AG04449 (cell line): ENCODE measurements around the gene LIN7B.

Source experiments
- CTCF ChIA-PET: fragments of 350-600 bp; formaldehyde crosslinking; extraction: SDS; loops from one replicate; lab custom pipeline; 2021; ENCODE audit warnings: antibody characterized with exemption; lab: Yijun Ruan, JAX
- POLR2A ChIA-PET: fragments of 400-600, 350-600 bp; formaldehyde crosslinking; extraction: SDS; loops from one replicate; lab custom pipeline; 2020; ENCODE audit warnings: antibody characterized with exemption, inconsistent platforms; lab: Yijun Ruan, JAX
- DNase-seq: peaks from one replicate; pipeline ENCODE4 v3.0.0-alpha.2; 2010; ENCODE audit warnings: low read depth, low spot score
- H3K4me3 ChIP-seq: 2 replicates; pipeline ENCODE4 v1.5.1; 2011; ENCODE audit warnings: low read depth, mild to moderate bottlenecking, control low read depth, low read length
- CTCF ChIP-seq: IDR thresholded peaks from one replicate; pipeline ENCODE4 v1.5.1; 2011; ENCODE audit warnings: mild to moderate bottlenecking, moderate library complexity, low read length, control low read depth, inconsistent platforms; ENCODE audit not compliant: insufficient read depth; ENCODE audit errors: missing control alignments

LIN7B gene

DNA sequence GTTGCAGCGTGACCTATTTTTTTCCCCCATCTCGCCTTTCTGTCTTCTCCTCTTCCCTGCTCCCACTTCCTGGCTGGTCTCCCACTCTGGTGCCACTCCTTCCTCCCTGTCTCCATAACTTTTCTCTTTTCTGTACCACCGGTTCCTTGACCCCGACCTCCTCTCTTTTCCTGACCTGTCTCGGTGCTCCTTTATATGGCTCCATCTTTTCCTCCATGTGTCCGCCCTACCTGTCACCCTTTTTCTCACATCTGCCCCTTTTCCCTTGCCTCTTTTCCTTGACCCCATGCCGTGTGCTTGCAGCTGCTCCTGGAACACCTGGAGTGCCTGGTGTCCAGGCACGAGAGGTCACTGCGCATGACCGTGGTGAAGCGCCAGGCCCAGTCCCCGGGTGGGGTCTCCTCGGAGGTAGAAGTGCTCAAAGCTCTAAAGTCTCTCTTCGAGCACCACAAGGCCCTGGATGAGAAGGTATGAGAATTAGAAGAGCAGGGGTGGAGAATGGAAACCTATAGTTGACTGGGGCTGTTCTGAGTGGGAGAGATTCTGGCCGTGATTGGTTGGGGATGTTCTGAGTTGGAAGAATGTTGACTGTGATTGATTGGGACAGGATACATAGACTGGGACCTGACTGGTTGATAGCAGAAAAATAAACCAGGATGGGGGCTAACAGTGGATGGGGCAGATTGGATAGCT is 14.5 kb downstream of the LIN7B start:
- DNase-seq, result no peak
- POLR2A ChIA-PET, result no interaction called here
- TF ChIP-seq CTCF, result no peak
- CTCF ChIA-PET, result interaction anchor here (0.8 to 4.5 kb wide), 12 partner anchors 11 to 442 kb away, joined by 3 to 32 read pairs (median 4); partner anchors contain the start of gene LIN7B
- peak overlapping the region; percentile 58; the same call in 1 of the 2 replicates for H3K4me3 ChIP-seq

GRCh38 chr19:49129238-49129583 is 15.0 kb downstream of the LIN7B start:
- TF ChIP-seq CTCF, result no peak
- CTCF ChIA-PET, result interaction anchor here (0.8 to 4.5 kb wide), 10 partner anchors 10 to 442 kb away, joined by 3 to 32 read pairs (median 4); partner anchors contain the start of gene LIN7B
- no peak overlapping the region for H3K4me3 ChIP-seq
- no peak for DNase-seq
- POLR2A ChIA-PET, result no interaction called here

DNA sequence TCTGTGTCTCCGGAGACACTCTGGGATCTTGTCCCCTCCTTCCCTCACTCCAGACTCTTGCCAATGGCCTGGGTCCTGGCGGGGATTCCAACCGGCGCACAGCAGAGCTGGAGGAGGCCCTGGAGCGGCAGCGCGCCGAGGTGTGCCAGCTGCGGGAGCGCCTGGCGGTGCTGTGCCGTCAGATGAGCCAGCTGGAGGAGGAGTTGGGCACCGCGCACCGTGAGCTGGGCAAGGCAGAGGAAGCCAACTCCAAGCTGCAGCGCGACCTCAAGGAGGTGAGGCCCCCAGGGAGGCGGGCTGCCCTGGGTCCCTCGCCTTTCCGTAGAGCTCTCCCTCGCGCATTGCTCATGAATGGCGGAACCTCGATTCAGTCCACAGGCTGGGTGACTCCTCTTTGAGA is 16.2 kb downstream of the LIN7B start:
- ChIA-PET CTCF (interaction anchor here (1.0 to 4.5 kb wide), 7 partner anchors 9 to 69 kb away, joined by 3 to 32 read pairs (median 5); partner anchors contain the start of gene LIN7B), POLR2A (no interaction called here)
- H3K4me3 ChIP-seq, result no peak overlapping the region
- no peak for DNase-seq
- TF ChIP-seq CTCF, result no peak

DNA sequence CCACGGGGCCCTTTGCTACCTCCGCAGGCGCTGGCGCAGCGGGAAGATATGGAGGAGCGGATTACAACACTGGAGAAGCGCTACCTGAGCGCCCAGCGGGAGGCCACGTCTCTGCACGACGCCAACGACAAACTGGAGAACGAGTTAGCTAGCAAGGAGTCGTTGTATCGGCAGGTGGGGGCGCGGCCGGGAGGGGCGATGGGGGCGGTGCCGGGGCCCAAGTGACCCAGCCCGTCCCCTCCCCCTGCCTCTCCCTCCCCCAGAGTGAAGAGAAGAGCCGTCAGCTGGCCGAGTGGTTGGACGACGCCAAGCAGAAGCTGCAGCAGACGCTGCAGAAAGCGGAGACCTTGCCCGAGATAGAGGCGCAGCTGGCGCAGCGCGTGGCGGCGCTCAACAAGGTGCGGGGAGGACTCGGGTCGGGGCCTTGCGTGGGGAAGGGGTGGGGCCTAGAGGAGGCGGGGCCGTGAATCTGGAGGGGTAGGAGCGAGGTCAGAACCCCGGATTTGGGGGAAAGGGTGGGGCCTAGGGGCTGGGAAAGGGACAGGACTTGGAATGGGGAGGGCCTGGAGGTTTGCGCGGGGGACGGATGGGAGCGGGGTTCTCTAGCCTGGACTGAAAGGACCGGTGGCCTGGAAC is 18.9 kb downstream of the LIN7B start:
- no peak for TF ChIP-seq CTCF
- ChIA-PET CTCF (interaction anchor here (0.9 to 2.1 kb wide), 3 partner anchors 13 to 28 kb away, joined by 3 to 16 read pairs (median 3); no protein-coding TSS in a partner anchor), POLR2A (no interaction called here)
- H3K4me3 ChIP-seq, result no peak overlapping the region
- DNase-seq, result no peak

GRCh38 chr19:49133621-49134454 is 19.7 kb downstream of the LIN7B start:
- DNase-seq, result no peak
- ChIA-PET POLR2A (no interaction called here), CTCF (interaction anchor here (0.9 to 3.0 kb wide), 4 partner anchors 12 to 28 kb away, joined by 3 to 36 read pairs (median 10); no protein-coding TSS in a partner anchor)
- no peak overlapping the region for H3K4me3 ChIP-seq
- no peak for TF ChIP-seq CTCF
